HUES6 (cell line): ENCODE results near the gene PTPRM.

Experiments
- H3K27ac ChIP-seq: 2 replicates; pipeline ENCODE4 v1.7.0; 2013; ENCODE audit warnings: low read depth, mild to moderate bottlenecking, low read length, inconsistent platforms
- H3K27me3 ChIP-seq: 2 replicates; pipeline ENCODE4 v1.6.1; 2013; ENCODE audit warnings: low read length; ENCODE audit not compliant: control insufficient read depth, insufficient read depth
- H3K36me3 ChIP-seq: 2 replicates; pipeline ENCODE4 v1.6.1; 2013; ENCODE audit warnings: low read length; ENCODE audit not compliant: control insufficient read depth, insufficient read depth
- H3K4me1 ChIP-seq: 2 replicates; pipeline ENCODE4 v1.6.1; 2013; ENCODE audit warnings: low read length; ENCODE audit not compliant: control insufficient read depth, insufficient read depth
- H3K4me3 ChIP-seq: 2 replicates; pipeline ENCODE4 v1.5.1; 2013; ENCODE audit warnings: low read depth, low read length
- H3K9ac ChIP-seq: one replicate; pipeline ENCODE4 v1.6.1; 2013; ENCODE audit warnings: mild to moderate bottlenecking, low read length
- H3K9me3 ChIP-seq: 2 replicates; pipeline ENCODE4 v1.6.1; 2013; ENCODE audit warnings: low read depth, low read length; ENCODE audit not compliant: control insufficient read depth, insufficient read depth

PTPRM gene

GRCh38 chr18:7878265-7879211, 311.4 kb downstream of the PTPRM start:
- Histone ChIP-seq H3K27ac (no peak overlapping the region), H3K27me3 (no peaks in the 10 kb centered on the region), H3K4me3 (no peak overlapping the region), H3K36me3 (no peaks in the 10 kb centered on the region), H3K9ac (no peak overlapping the region), H3K4me1 (no peaks in the 10 kb centered on the region), H3K9me3 (0 out of 2 replicates have a peak, but pooled peaks cover 3% of the 10 kb centered on the region)

- Histone ChIP-seq H3K9me3 (0 out of 2 replicates have a peak, but pooled peaks cover 3% of the 10 kb centered on the region), H3K27me3 (no peaks in the 10 kb centered on the region), H3K9ac (no peak overlapping the region), H3K4me3 (no peak overlapping the region), H3K4me1 (no peaks in the 10 kb centered on the region), H3K27ac (no peak overlapping the region), H3K36me3 (no peaks in the 10 kb centered on the region)
These were observed 312.6 kb downstream of the PTPRM start for GRCh38 chr18:7879717-7880116.

- H3K9ac ChIP-seq: no peak overlapping the region
- H3K27ac ChIP-seq: no peak overlapping the region
- H3K4me3 ChIP-seq: no peak overlapping the region
- no peaks in the 10 kb centered on the region for H3K36me3 ChIP-seq
- H3K27me3 ChIP-seq: no peaks in the 10 kb centered on the region
- no peaks in the 10 kb centered on the region for H3K4me1 ChIP-seq
- no peaks in the 10 kb centered on the region for H3K9me3 ChIP-seq
These were observed 318.7 kb downstream of the PTPRM start for GRCh38 chr18:7885865-7886264.

- H3K36me3 ChIP-seq: no peaks in the 10 kb centered on the region
These were observed 319.3 kb downstream of the PTPRM start for GRCh38 chr18:7886436-7886835.

GRCh38 chr18:7889515-7889914, 322.4 kb downstream of the PTPRM start:
- Histone ChIP-seq H3K4me3 (no peak overlapping the region), H3K9ac (no peak overlapping the region), H3K27ac (no peak overlapping the region), H3K27me3 (no peaks in the 10 kb centered on the region), H3K4me1 (no peaks in the 10 kb centered on the region), H3K36me3 (no peaks in the 10 kb centered on the region), H3K9me3 (no peaks in the 10 kb centered on the region)

More at GRCh38 chr18:7886436-7886835, 319.3 kb downstream of the PTPRM start:
- Histone ChIP-seq H3K4me3 (no peak overlapping the region), H3K9me3 (no peaks in the 10 kb centered on the region), H3K27ac (no peak overlapping the region), H3K4me1 (no peaks in the 10 kb centered on the region), H3K27me3 (no peaks in the 10 kb centered on the region), H3K9ac (no peak overlapping the region)

- Histone ChIP-seq H3K27me3 (no peaks in the 10 kb centered on the region), H3K9me3 (no peaks in the 10 kb centered on the region), H3K36me3 (no peaks in the 10 kb centered on the region), H3K9ac (no peak overlapping the region), H3K4me3 (no peak overlapping the region), H3K27ac (no peak overlapping the region), H3K4me1 (no peaks in the 10 kb centered on the region)
These were observed 323.0 kb downstream of the PTPRM start for GRCh38 chr18:7890075-7890474.

DNA sequence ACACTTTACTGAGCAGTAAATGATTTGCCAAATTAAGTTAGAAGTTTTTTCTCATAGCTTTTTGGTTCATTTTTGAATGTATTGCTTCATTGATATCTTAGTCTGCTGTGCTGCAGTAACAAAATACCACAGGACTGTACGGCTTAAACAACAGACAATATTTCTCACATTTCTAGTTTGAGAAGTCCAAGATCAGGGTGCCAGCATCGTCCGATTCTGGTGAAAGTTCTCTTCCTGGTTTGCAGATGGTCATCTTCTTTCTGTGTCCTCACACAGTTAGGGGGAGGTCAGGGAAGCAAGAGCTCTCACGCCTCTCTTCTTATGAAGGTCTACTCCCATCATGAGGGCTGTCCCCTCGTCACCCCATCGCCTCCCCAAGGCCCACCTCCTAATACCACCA, 325.4 kb downstream of the PTPRM start:
- H3K4me3 ChIP-seq: no peak overlapping the region
- H3K27ac ChIP-seq: no peak overlapping the region
- no peaks in the 10 kb centered on the region for H3K9me3 ChIP-seq
- no peaks in the 10 kb centered on the region for H3K4me1 ChIP-seq
- H3K9ac ChIP-seq: no peak overlapping the region
- H3K27me3 ChIP-seq: no peaks in the 10 kb centered on the region
- no peaks in the 10 kb centered on the region for H3K36me3 ChIP-seq

DNA sequence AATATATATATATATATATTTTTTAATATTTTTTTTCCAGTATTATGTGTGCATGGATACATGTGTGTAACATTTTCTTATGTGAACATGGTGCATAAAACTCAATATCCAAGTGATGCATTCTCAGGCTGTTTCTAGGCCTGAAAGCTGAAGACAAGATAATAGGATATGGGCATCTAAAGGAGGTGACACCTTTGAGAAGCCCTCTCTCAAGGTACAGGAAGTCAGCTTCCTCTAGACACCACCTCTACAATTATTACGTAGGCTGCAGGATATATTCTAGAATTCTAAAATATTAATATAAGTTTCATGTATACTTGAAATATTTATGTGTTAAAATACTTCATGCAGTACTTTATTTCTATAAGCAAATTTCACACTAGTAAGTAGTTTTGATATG, 327.5 kb downstream of the PTPRM start:
- Histone ChIP-seq H3K4me3 (no peak overlapping the region), H3K4me1 (0 out of 2 replicates have a peak, but pooled peaks cover 5% of the 10 kb centered on the region), H3K36me3 (no peaks in the 10 kb centered on the region), H3K9me3 (no peaks in the 10 kb centered on the region), H3K27me3 (no peaks in the 10 kb centered on the region), H3K9ac (no peak overlapping the region), H3K27ac (no peak overlapping the region)

GRCh38 chr18:7895346-7895745, 328.2 kb downstream of the PTPRM start:
- H3K27me3 ChIP-seq: no peaks in the 10 kb centered on the region
- H3K9ac ChIP-seq: no peak overlapping the region
- no peak overlapping the region for H3K4me3 ChIP-seq
- no peak overlapping the region for H3K27ac ChIP-seq
- H3K9me3 ChIP-seq: no peaks in the 10 kb centered on the region
- H3K36me3 ChIP-seq: no peaks in the 10 kb centered on the region
- H3K4me1 ChIP-seq: 0 out of 2 replicates have a peak, but pooled peaks cover 5% of the 10 kb centered on the region

DNA sequence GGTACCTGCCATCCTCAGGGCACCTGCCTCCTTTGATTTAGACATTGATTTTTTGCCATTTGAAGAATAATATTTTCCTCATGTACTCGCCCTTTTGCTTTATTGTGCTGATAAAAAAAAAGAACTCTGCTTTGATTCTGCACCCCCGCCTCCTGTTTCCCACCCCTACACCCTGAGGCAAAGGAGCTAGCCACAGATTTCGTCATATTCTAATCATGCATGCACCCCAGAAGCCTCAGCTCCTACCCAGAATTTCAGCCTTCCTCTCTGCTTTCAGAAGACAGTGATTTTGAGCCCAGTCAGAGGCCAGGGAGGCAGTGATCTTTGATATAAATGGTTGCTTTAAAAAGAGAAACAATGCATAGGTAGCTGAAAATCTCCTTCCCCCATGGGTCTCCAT, 329.0 kb downstream of the PTPRM start:
- H3K27me3 ChIP-seq: no peaks in the 10 kb centered on the region
- 0 out of 2 replicates have a peak, but pooled peaks cover 5% of the 10 kb centered on the region for H3K4me1 ChIP-seq
- no peak overlapping the region for H3K27ac ChIP-seq
- no peak overlapping the region for H3K4me3 ChIP-seq
- H3K9ac ChIP-seq: no peak overlapping the region
- no peaks in the 10 kb centered on the region for H3K36me3 ChIP-seq
- H3K9me3 ChIP-seq: no peaks in the 10 kb centered on the region

DNA sequence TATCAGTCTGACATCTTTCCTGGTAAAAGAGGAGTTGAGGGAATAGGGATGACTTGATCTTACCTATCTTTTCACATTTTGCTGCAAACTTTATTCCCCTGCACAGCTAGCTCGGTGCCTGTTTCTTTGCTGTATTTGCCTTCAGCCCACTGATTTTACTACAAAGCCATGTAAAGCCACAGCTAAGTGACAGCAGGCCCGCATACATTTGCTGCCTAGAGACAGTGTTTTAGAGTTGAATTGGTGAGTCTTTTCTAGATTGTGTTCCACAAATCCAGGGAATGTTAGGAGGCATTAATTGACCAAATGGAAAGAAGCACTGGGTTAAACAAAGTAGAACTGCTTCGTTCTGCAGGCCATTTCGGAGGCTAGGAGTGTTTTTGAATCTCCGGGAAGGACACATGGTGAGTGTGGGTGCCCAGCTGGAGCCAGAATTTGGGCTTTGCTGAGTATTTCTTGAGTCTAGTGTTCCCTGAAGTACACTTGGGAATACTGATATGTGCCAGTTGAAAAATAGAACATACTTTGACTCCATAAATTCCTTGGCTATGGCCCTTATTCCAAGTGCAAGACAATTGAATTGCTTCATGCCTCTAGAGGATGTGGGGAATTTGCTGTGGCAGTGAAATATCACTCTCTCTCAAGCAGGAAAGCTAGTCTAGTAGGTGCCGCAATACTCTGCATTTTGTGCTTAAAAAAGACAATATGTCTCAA, 329.8 kb downstream of the PTPRM start:
- Histone ChIP-seq H3K4me1 (0 out of 2 replicates have a peak, but pooled peaks cover 5% of the 10 kb centered on the region), H3K27me3 (no peaks in the 10 kb centered on the region), H3K27ac (no peak overlapping the region), H3K9me3 (no peaks in the 10 kb centered on the region), H3K36me3 (no peaks in the 10 kb centered on the region), H3K4me3 (no peak overlapping the region), H3K9ac (no peak overlapping the region)
